Measurements from ENCODE around the gene XYLT1. TPM values are rescaled to one million over a fixed set of nuclear protein-coding genes. Genes with fewer than 3 reads are reported as not detected.

XYLT1 gene
- polyA plus RNA-seq, 1 donor (not counting 4 experiments of a cell fraction or from before 2014, with no cell fraction given), result 4.4 TPM

DNA sequence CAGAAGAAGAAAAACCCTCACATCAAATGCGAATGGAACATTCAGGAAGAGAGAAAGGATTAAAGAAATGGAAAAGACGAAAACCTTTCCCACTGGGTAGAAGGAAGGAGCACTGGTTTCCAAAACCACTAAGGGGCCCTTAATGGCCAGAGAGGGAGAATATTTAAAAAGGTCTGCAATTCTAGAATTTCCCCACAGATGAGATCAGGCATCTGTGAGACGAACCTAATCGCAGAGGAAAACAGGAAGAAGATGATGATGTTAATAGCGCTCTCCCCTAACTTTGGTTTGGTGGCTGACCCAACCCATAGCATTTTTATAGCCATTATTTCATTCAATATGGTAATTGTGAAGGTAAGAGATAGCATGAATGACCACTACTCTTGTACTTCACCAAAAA lies 32.8 kb downstream of the XYLT1 start:
- TF ChIP-seq, protein P1, sequence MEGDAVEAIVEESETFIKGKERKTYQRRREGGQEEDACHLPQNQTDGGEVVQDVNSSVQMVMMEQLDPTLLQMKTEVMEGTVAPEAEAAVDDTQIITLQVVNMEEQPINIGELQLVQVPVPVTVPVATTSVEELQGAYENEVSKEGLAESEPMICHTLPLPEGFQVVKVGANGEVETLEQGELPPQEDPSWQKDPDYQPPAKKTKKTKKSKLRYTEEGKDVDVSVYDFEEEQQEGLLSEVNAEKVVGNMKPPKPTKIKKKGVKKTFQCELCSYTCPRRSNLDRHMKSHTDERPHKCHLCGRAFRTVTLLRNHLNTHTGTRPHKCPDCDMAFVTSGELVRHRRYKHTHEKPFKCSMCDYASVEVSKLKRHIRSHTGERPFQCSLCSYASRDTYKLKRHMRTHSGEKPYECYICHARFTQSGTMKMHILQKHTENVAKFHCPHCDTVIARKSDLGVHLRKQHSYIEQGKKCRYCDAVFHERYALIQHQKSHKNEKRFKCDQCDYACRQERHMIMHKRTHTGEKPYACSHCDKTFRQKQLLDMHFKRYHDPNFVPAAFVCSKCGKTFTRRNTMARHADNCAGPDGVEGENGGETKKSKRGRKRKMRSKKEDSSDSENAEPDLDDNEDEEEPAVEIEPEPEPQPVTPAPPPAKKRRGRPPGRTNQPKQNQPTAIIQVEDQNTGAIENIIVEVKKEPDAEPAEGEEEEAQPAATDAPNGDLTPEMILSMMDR (optimal IDR thresholded peaks at IDR 0.05 in 1 of 3, IDR thresholded peaks at IDR 0.05 in 1 of 3, conservative IDR thresholded peaks at IDR 0.05 in 1 of 3; ENCODE audit: extremely low read depth in 1 of 3, insufficient read depth in 2 of 3, low read length in 3 of 3), result no peak
- no peak for TF ChIP-seq EZH2 (IDR thresholded peaks at IDR 0.05; ENCODE audit: low read length)
- H3K4me3 ChIP-seq (ENCODE audit: control insufficient read depth in 2 of 3, extremely low read depth in 1 of 3, insufficient read depth in 2 of 3, low read depth in 1 of 3, low read length in 3 of 3), result no peak overlapping the region
- no peaks in the 10 kb centered on the region for H3K9me1 ChIP-seq (ENCODE audit: control insufficient read depth, extremely low read depth, insufficient read depth, low read length)
- H3K4me2 ChIP-seq (ENCODE audit: control insufficient read depth, extremely low read depth, insufficient read depth, low read depth, low read length), result no peak overlapping the region
- no peak overlapping the region for H3K9ac ChIP-seq (ENCODE audit: control insufficient read depth, extremely low read depth, insufficient read depth, low read length)
- dilution Hi-C loops (cut with MboI; ENCODE audit: extremely low pct_ligation_motif_present, low sequenced_read_pairs), result no loop called here
- FAIRE-seq (no peak), DNase-seq (ENCODE audit: low read depth, low spot score) (no peak)
- no peaks in the 10 kb centered on the region for H3K36me3 ChIP-seq (ENCODE audit: control insufficient read depth in 2 of 2, extremely low read depth in 1 of 2, insufficient read depth in 2 of 2, low read length in 2 of 2)
- H3K4me1 ChIP-seq (ENCODE audit: control insufficient read depth, extremely low read depth, insufficient read depth, low read length), result no peaks in the 10 kb centered on the region
- H3K27me3 ChIP-seq (ENCODE audit: control insufficient read depth, extremely low read depth, insufficient read depth, low read length), result no peaks in the 10 kb centered on the region
- H3K27ac ChIP-seq (ENCODE audit: control insufficient read depth, insufficient read depth, low read length), result no peak overlapping the region
- no peaks in the 10 kb centered on the region for H4K20me1 ChIP-seq (ENCODE audit: control insufficient read depth, extremely low read depth, insufficient read depth, low read length)
- no peak overlapping the region for H2AFZ ChIP-seq (ENCODE audit: control insufficient read depth, low read length)
- H3K9me3 ChIP-seq (ENCODE audit: control insufficient read depth, low read depth, low read length), result no peaks in the 10 kb centered on the region
- H3K79me2 ChIP-seq (ENCODE audit: control insufficient read depth, insufficient read depth, low read length), result no peaks in the 10 kb centered on the region

DNA sequence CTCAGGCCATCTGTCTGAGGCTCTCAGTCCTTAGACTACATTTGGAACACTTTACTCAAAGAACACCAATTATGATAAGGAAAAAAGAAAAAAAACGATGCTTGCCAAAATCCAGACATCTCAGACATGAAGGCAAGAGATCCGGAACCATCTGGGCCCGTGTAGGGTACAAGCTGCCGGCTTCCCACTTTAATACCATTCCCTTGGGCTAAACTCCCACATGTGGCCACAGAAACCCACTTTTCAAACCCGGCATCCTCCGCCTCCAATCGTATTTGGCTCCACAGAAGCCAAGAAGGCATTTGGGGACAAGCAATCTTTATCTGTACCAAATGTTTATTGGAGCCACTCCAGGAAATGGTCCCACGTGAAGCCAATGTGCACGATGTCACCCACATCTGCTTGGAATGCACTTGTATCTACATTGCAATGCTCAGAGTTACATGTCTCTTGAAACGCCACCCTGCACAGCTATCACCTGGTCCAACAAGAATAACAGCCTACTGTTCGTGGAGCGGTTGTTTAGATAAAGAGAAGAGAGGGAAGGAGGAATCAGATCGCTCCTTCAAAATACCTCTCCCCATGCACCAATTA lies 33.5 kb downstream of the XYLT1 start:
- Histone ChIP-seq H3K4me2 (ENCODE audit: control insufficient read depth, extremely low read depth, insufficient read depth, low read depth, low read length) (no peak overlapping the region), H3K27ac (ENCODE audit: control insufficient read depth, insufficient read depth, low read length) (no peak overlapping the region), H2AFZ (ENCODE audit: control insufficient read depth, low read length) (no peak overlapping the region), H3K9me1 (ENCODE audit: control insufficient read depth, extremely low read depth, insufficient read depth, low read length) (no peaks in the 10 kb centered on the region), H3K4me3 (ENCODE audit: control insufficient read depth in 2 of 3, extremely low read depth in 1 of 3, insufficient read depth in 2 of 3, low read depth in 1 of 3, low read length in 3 of 3) (no peak overlapping the region), H3K36me3 (ENCODE audit: control insufficient read depth in 2 of 2, extremely low read depth in 1 of 2, insufficient read depth in 2 of 2, low read length in 2 of 2) (no peaks in the 10 kb centered on the region), H3K79me2 (ENCODE audit: control insufficient read depth, insufficient read depth, low read length) (no peaks in the 10 kb centered on the region), H4K20me1 (ENCODE audit: control insufficient read depth, extremely low read depth, insufficient read depth, low read length) (no peaks in the 10 kb centered on the region), H3K4me1 (ENCODE audit: control insufficient read depth, extremely low read depth, insufficient read depth, low read length) (no peaks in the 10 kb centered on the region), H3K27me3 (ENCODE audit: control insufficient read depth, extremely low read depth, insufficient read depth, low read length) (no peaks in the 10 kb centered on the region), H3K9ac (ENCODE audit: control insufficient read depth, extremely low read depth, insufficient read depth, low read length) (no peak overlapping the region), H3K9me3 (ENCODE audit: control insufficient read depth, low read depth, low read length) (no peaks in the 10 kb centered on the region)
- dilution Hi-C loops (cut with MboI; ENCODE audit: extremely low pct_ligation_motif_present, low sequenced_read_pairs), result no loop called here
- no peak for DNase-seq (ENCODE audit: low read depth, low spot score)
- FAIRE-seq, result no peak
- no peak for TF ChIP-seq EZH2 (IDR thresholded peaks at IDR 0.05; ENCODE audit: low read length)
- TF ChIP-seq, protein P1 (optimal IDR thresholded peaks at IDR 0.05 in 1 of 3, IDR thresholded peaks at IDR 0.05 in 1 of 3, conservative IDR thresholded peaks at IDR 0.05 in 1 of 3; ENCODE audit: extremely low read depth in 1 of 3, insufficient read depth in 2 of 3, low read length in 3 of 3), result no peak
